ENCODE measurements around the gene NDUFB1. TPM values are rescaled to one million over a fixed set of nuclear protein-coding genes. Genes with fewer than 3 reads are reported as not detected.

Gene NDUFB1
- total and polyA plus RNA-seq, 2 of the 4 experiments (the other 2 are of a cell fraction), result 32.1 to 333 TPM

DNA sequence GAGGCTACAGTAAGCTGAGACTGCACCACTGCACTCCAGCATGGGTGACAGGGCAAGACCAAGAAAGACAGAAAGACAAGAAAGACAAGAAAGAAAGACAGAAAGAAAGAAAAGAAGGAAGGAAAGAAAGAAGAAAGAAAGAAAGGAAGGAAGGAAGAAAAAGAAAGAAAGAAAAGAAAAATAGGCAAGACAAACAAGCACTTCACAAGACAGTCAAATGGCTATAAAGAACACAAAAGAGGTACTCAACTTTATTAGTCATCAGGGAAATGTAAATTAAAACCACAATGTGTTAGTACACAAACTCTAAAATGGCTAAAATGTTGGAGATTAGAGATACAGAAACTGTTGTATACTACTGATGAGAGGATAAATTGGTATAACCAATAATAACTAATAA, 21.7 kb downstream of the NDUFB1 start:
- Histone ChIP-seq H2BK120ac (ENCODE audit: low read depth, low read length) (no peak overlapping the region), H4K5ac (ENCODE audit: low read depth, low read length) (no peak overlapping the region), H2AFZ (replicated peaks; ENCODE audit: low read length, poor library complexity) (no peak overlapping the region), H3K4me3 (ENCODE audit: insufficient read depth, low read depth, low read length) (no peak overlapping the region), H3K4me1 (ENCODE audit: control insufficient read depth, insufficient read depth, low read length) (peaks cover 4% of the 10 kb centered on the region; the same call in 1 of the 2 replicates), H2AK9ac (replicated peaks; ENCODE audit: low read depth, low read length, poor library complexity) (no peak overlapping the region), H3K36me3 (ENCODE audit: control insufficient read depth, insufficient read depth, low read length) (no peaks in the 10 kb centered on the region), H4K91ac (ENCODE audit: insufficient read depth, low read depth, low read length) (peak overlapping the region; percentile 47; the same call in 1 of the 2 replicates), H3K4me2 (ENCODE audit: low read depth, low read length) (no peak overlapping the region), H3K9ac (ENCODE audit: low read depth, low read length) (no peak overlapping the region), H3K27me3 (ENCODE audit: control insufficient read depth, insufficient read depth, low read length) (no peaks in the 10 kb centered on the region), H4K8ac (ENCODE audit: low read depth in 2 of 2, low read length in 2 of 2) (0 out of 4 replicates have a peak overlapping the region, but pooled peaks of 1 of the 2 experiments have one; percentile 17), H3K56ac (ENCODE audit: extremely low read depth, insufficient read depth, low read length) (no peak overlapping the region), H3K18ac (ENCODE audit: low read depth, low read length) (no peak overlapping the region), H3K27ac (ENCODE audit: insufficient read depth, low read length) (no peak overlapping the region), H3K9me1 (ENCODE audit: insufficient read depth, low read length) (peaks cover 13% of the 10 kb centered on the region), H3K9me3 (ENCODE audit: control insufficient read depth, insufficient read depth, low read length) (no peaks in the 10 kb centered on the region), H2AK5ac (ENCODE audit: low read depth, low read length) (no peak overlapping the region; the same call in 1 of the 2 replicates), H3K14ac (replicated peaks; ENCODE audit: low read depth, low read length) (no peak overlapping the region; the same call in 1 of the 2 replicates), H2BK15ac (ENCODE audit: low read depth, low read length) (no peak overlapping the region), H3K23ac (ENCODE audit: low read depth, low read length) (peak overlapping the region; percentile 51; the same call in 1 of the 2 replicates), H2BK5ac (ENCODE audit: low read depth, low read length, poor library complexity, severe bottlenecking) (no peak overlapping the region), H3K4ac (ENCODE audit: low read depth, low read length) (no peak overlapping the region), H3K79me1 (ENCODE audit: low read depth in 1 of 2, low read length in 2 of 2) (peaks cover 24 to 55% of the 10 kb centered on the region in 2 experiments), H2BK20ac (ENCODE audit: low read depth, low read length) (no peak overlapping the region), H4K20me1 (ENCODE audit: insufficient read depth, low read length) (no peaks in the 10 kb centered on the region; the same call in 1 of the 2 replicates)
- dilution Hi-C loops (cut with HindIII; ENCODE audit: low sequenced_read_pairs, unreplicated experiment) (no loop called here), intact Hi-C loops (cut with micrococcal nuclease) (loop anchor here (10.0 kb wide), 1 partner anchor 155 kb away; the partner anchor contains the start of gene FBLN5), in situ Hi-C loops (cut with MboI; ENCODE audit: low sequenced_read_pairs) (no loop called here)
- peak; percentile 17 for DNase-seq
- TF ChIP-seq NFE2L2 (IDR thresholded peaks at IDR 0.05; ENCODE audit: low read depth, low read length), result no peak
- TF ChIP-seq RAD21 (IDR thresholded peaks at IDR 0.05; ENCODE audit: low read length), result no peak
- TF ChIP-seq FOS (IDR thresholded peaks at IDR 0.05; ENCODE audit: low read depth, low read length), result no peak
- no peak for TF ChIP-seq MAFK (IDR thresholded peaks at IDR 0.05; ENCODE audit: low read depth, low read length)
- ATAC-seq (ENCODE audit: low read depth), result peak; percentile 51; the same call in 1 of the 2 replicates
- CTCF ChIA-PET, result no interaction called here
- no TSS peak for BruUV-seq (replicated peaks)
- POLR2A ChIA-PET (ENCODE audit: unreplicated experiment), result no interaction called here

Measured in IMR-90 (cell line).